Stimulated activated naive CD4-positive, alpha-beta T cell (primary cell): Measurements from ENCODE around the gene POU6F2.

ENCODE experiments used
- DNase-seq, 6 experiments: peaks; one replicate each; lab custom pipeline; 2025; lab: John Stamatoyannopoulos, UW

The POU6F2 gene

GRCh38 chr7:39252916-39253315 lies 275.2 kb downstream of the POU6F2 start:
- DNase-seq: no peak

- DNase-seq: no peak
Measured at GRCh38 chr7:39259391-39260003, 281.8 kb downstream of the POU6F2 start.

GRCh38 chr7:39260279-39260844 lies 282.7 kb downstream of the POU6F2 start:
- no peak for DNase-seq

GRCh38 chr7:39261771-39262170 lies 284.1 kb downstream of the POU6F2 start:
- no peak for DNase-seq

- no peak for DNase-seq
Measured at GRCh38 chr7:39265641-39266591, 288.2 kb downstream of the POU6F2 start.

- no peak for DNase-seq
Measured at GRCh38 chr7:39269034-39269433, 291.3 kb downstream of the POU6F2 start.

GRCh38 chr7:39270018-39270417 lies 292.3 kb downstream of the POU6F2 start:
- DNase-seq: no peak

- no peak for DNase-seq
Measured at GRCh38 chr7:39271402-39271801, 293.7 kb downstream of the POU6F2 start.

- no peak for DNase-seq
Measured at GRCh38 chr7:39272111-39272510, 294.4 kb downstream of the POU6F2 start.

- DNase-seq: no peak
Measured at GRCh38 chr7:39272691-39273090, 295.0 kb downstream of the POU6F2 start.

- DNase-seq: no peak
Measured at GRCh38 chr7:39280337-39280736, 302.6 kb downstream of the POU6F2 start.

GRCh38 chr7:39285256-39285655 lies 307.5 kb downstream of the POU6F2 start:
- no peak for DNase-seq

GRCh38 chr7:39288303-39288702 lies 310.6 kb downstream of the POU6F2 start:
- DNase-seq: no peak

- no peak for DNase-seq
Measured at GRCh38 chr7:39291628-39292410, 314.1 kb downstream of the POU6F2 start.

- no peak for DNase-seq
Measured at GRCh38 chr7:39293056-39293823, 315.5 kb downstream of the POU6F2 start.

GRCh38 chr7:39294022-39294421 lies 316.3 kb downstream of the POU6F2 start:
- no peak for DNase-seq

GRCh38 chr7:39295796-39296195 lies 318.1 kb downstream of the POU6F2 start:
- no peak for DNase-seq

- DNase-seq: no peak
Measured at GRCh38 chr7:39299695-39300094, 322.0 kb downstream of the POU6F2 start.

GRCh38 chr7:39300276-39300675 lies 322.6 kb downstream of the POU6F2 start:
- no peak for DNase-seq

GRCh38 chr7:39301543-39301942 lies 323.8 kb downstream of the POU6F2 start:
- DNase-seq: no peak

GRCh38 chr7:39304178-39304577 lies 326.5 kb downstream of the POU6F2 start:
- DNase-seq: no peak
